Measurements from ENCODE around the gene ZNF585A.
"Not testable (repeated sequence)": the region's sequence is repeated elsewhere in the genome, so short reads cannot be mapped to it uniquely, and the experiment has no call there.

ZNF585A gene

GRCh38 chr19:37172368-37173366 is at the start of gene ZNF585A:
ZNF585A (minus strand) TSS chr19:37172695; CDS start chr19:37169910, 2,785 bp downstream.
- DNase-seq (ENCODE audit: low read depth in 1 of 2, low spot score in 1 of 2), result peak; percentile 69 to 77

GRCh38 chr19:37221136-37221535 is 48.6 kb upstream of the ZNF585A start:
- DNase-seq (ENCODE audit: low read depth in 1 of 2, low spot score in 1 of 2), result no peak

- DNase-seq (ENCODE audit: low read depth in 1 of 2, low spot score in 1 of 2), result no peak
Observed at GRCh38 chr19:37220383-37220782, 47.9 kb upstream of the ZNF585A start.

GRCh38 chr19:37218592-37218935 is 46.1 kb upstream of the ZNF585A start:
- DNase-seq (ENCODE audit: low read depth in 1 of 2, low spot score in 1 of 2), result no peak

GRCh38 chr19:37217775-37218591 is 45.5 kb upstream of the ZNF585A start, which contains the start of gene ZNF383:
ZNF383 (plus strand) TSS chr19:37218214; CDS start chr19:37230454, 12,240 bp downstream.
- DNase-seq (ENCODE audit: low read depth in 1 of 2, low spot score in 1 of 2), result peak; percentile 63 to 73

- no peak for DNase-seq (ENCODE audit: low read depth in 1 of 2, low spot score in 1 of 2)
Observed at GRCh38 chr19:37217480-37217774, 44.9 kb upstream of the ZNF585A start.

- DNase-seq (ENCODE audit: low read depth in 1 of 2, low spot score in 1 of 2), result no peak
Observed at GRCh38 chr19:37197768-37198167, 25.3 kb upstream of the ZNF585A start.

- not testable (repeated sequence) for DNase-seq (ENCODE audit: low read depth in 1 of 2, low spot score in 1 of 2)
Observed at GRCh38 chr19:37197115-37197514, 24.6 kb upstream of the ZNF585A start.

GRCh38 chr19:37195248-37195647 is 22.8 kb upstream of the ZNF585A start:
- DNase-seq (ENCODE audit: low read depth in 1 of 2, low spot score in 1 of 2), result not testable (repeated sequence)

GRCh38 chr19:37186071-37186470 is 13.6 kb upstream of the ZNF585A start:
- DNase-seq (ENCODE audit: low read depth in 1 of 2, low spot score in 1 of 2), result not testable (repeated sequence)

GRCh38 chr19:37165635-37166034 is 6.9 kb downstream of the ZNF585A start:
- no peak for DNase-seq (ENCODE audit: low read depth in 1 of 2, low spot score in 1 of 2)

- no peak for DNase-seq (ENCODE audit: low read depth in 1 of 2, low spot score in 1 of 2)
Observed at GRCh38 chr19:37160153-37160552, 12.3 kb downstream of the ZNF585A start.

GRCh38 chr19:37148214-37148613 is 24.3 kb downstream of the ZNF585A start:
- DNase-seq (ENCODE audit: low read depth in 1 of 2, low spot score in 1 of 2), result no peak

GRCh38 chr19:37136111-37136510 is 36.4 kb downstream of the ZNF585A start:
- DNase-seq (ENCODE audit: low read depth in 1 of 2, low spot score in 1 of 2), result no peak

GRCh38 chr19:37128821-37129177 is 43.7 kb downstream of the ZNF585A start:
- no peak for DNase-seq (ENCODE audit: low read depth in 1 of 2, low spot score in 1 of 2)

GRCh38 chr19:37127999-37128820 is 44.3 kb downstream of the ZNF585A start:
- DNase-seq (ENCODE audit: low read depth in 1 of 2, low spot score in 1 of 2), result no peak

GRCh38 chr19:37122093-37122492 is 50.4 kb downstream of the ZNF585A start:
- not testable (repeated sequence) for DNase-seq (ENCODE audit: low read depth in 1 of 2, low spot score in 1 of 2)

- DNase-seq (ENCODE audit: low read depth in 1 of 2, low spot score in 1 of 2), result no peak
Observed at GRCh38 chr19:37114001-37114400, 58.5 kb downstream of the ZNF585A start.

- DNase-seq (ENCODE audit: low read depth in 1 of 2, low spot score in 1 of 2), result not testable (repeated sequence)
Observed at GRCh38 chr19:37111753-37112152, 60.7 kb downstream of the ZNF585A start.

GRCh38 chr19:37104135-37104534 is 68.4 kb downstream of the ZNF585A start:
- DNase-seq (ENCODE audit: low read depth in 1 of 2, low spot score in 1 of 2), result not testable (repeated sequence)

- no peak for DNase-seq (ENCODE audit: low read depth in 1 of 2, low spot score in 1 of 2)
Observed at GRCh38 chr19:37098570-37098969, 73.9 kb downstream of the ZNF585A start.
